Inferior parietal cortex (tissue), 1 donor: ENCODE data around the gene DHRS4.

Source experiments
- DNase-seq: peaks from one replicate; pipeline ENCODE4 v3.0.0-alpha.2; 2016; ENCODE audit errors: extremely low spot score

The DHRS4 gene

GRCh38 chr14:23953464-23954278, at the start of gene DHRS4:
Gene DHRS4, plus strand, starts transcription at chr14:23953770. Its CDS starts 19 bp downstream, at chr14:23953789.
- peak; percentile 85 for DNase-seq

DNA sequence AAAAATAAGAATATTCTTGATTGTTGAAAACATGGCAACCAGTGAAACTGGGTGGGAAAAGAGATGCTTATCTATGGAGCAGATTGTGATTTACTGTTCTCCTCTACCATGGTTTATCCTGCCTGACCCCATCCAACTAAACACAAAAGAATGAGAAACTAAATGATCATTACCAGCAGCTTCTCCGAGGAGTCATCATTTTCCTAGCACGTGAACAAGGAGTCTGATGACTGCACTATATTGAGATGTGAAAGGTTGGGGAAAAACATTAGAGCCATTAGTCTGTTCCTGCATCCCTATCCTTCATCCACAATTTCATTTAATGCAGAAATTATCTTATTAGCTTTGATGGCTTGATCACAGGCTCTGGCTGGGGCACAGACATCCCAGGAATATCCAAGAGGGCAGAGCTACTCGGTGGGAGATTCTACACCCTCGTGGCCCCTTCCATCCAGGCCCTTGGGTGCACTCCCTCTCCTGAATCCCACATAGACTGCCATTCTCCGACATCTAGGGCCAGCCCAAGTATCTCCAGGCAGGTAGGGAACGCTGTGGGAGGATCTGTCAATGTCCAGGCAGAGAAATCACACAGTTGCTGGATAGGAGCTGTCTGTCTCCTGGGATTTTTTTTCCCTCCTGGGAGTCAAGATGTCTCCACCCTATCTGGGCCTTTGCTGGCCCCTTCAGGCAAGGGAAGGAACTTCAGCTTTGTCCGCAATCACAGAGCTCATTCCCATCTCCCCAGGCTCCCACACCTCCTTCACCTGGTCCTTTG, 43.3 kb upstream of the DHRS4 start:
- no peak for DNase-seq

GRCh38 chr14:23910876-23911210, 42.7 kb upstream of the DHRS4 start:
- no peak for DNase-seq

DNA sequence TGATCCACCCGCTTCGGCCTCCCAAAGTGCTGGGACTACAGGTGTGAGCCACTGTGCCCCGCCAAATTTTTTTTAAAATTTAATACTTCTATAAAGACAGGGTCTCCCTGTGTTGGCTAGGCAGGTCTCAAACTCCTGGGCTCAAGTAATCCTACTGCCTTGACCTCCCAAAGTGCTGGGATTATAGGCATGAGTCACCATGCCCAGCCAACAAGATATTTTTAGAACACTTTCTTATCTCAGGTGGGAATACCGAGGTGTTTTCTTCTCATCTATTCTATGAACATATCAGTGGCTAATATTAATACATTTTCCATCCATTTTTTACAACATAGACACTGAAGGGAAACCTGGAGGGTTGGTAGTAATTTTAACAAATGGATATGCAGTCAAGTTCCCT, 38.0 kb upstream of the DHRS4 start:
- DNase-seq: no peak

DNA sequence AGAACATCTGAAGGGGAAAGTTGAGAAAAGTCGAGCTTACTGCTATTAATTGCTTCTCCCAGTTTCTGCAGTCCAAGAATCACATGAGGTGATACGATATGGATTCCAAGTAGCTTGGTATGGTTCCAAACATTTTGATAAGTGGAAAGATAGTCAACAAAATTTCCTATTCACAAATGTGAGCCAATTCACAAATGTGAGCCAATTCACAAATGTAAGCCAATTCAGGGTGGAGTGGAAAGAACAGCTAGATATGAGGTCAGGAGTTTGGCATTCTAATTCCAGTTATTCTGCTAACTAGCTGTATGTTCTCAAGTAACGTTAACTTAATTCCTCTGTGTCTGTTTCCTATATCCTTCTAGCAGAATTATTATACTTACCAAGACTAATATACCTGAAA, 37.6 kb upstream of the DHRS4 start:
- no peak for DNase-seq

GRCh38 chr14:23916446-23916845, 37.1 kb upstream of the DHRS4 start:
- DNase-seq: no peak

DNA sequence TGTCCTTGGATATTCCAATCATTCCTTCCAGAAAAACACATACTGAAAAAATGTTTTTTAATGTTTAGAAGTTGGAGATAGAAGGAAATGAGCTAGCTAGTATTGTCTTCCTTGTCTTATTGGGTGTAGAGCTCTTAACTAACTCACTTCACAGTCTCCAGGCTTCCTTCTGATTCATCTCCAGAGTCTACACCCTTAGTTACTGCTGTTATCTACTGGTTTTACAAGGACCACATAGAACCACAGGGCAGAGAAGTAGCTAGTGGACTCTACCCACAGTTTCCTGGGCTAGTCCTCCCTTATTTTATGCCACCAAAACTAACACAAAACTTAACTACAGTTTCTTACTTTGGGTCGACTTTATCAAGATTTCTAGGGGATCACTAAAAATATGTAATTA, 31.0 kb upstream of the DHRS4 start:
- no peak for DNase-seq

GRCh38 chr14:23925523-23926075, 28.0 kb upstream of the DHRS4 start:
- DNase-seq: no peak

DNA sequence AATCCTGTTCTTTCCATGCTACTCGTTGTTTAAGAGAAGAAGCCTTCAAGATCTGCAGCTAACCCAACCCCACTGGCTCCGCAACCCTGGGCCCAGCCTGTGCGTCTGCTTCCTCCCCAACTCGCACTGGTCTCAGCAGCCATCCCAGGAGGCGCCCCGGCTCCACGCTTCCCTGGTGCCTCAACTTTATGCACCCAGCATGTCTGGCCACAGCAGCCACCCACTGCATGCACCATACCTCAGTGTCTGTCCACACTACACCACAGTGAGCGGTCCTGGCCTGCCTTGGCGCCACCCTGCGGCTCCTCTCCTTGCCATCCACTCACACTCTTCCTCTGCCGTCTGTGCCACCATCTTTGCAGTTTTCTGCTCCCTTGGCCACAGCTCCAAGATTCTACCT, 27.0 kb upstream of the DHRS4 start:
- no peak for DNase-seq

GRCh38 chr14:23929136-23929535, 24.4 kb upstream of the DHRS4 start:
- DNase-seq: peak; percentile 50

DNA sequence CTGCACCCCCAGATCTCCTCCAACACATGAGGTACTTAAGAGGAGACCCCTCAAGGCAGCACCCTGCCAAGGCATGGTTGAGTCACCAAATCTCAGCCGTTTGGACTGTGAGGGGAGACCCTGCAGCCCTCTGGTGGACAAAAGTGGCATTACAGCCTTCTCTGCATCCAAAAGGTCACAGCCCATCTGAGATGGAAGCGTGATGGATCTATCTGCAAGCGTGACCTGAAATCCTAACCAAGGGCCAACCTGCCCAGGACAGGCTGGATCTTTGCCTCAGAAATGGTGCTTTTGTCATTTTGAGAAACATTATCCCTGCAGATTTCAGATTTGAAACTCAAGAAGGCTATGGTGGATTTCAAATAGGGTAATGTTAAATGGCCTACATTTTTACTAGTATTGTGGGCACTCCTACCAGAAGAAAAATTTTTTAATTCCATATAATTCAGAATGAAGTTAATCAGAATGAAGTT, 23.7 kb upstream of the DHRS4 start:
- peak; percentile 90 for DNase-seq

- no peak for DNase-seq
Measured at GRCh38 chr14:23930742-23931141, 22.8 kb upstream of the DHRS4 start.

DNA sequence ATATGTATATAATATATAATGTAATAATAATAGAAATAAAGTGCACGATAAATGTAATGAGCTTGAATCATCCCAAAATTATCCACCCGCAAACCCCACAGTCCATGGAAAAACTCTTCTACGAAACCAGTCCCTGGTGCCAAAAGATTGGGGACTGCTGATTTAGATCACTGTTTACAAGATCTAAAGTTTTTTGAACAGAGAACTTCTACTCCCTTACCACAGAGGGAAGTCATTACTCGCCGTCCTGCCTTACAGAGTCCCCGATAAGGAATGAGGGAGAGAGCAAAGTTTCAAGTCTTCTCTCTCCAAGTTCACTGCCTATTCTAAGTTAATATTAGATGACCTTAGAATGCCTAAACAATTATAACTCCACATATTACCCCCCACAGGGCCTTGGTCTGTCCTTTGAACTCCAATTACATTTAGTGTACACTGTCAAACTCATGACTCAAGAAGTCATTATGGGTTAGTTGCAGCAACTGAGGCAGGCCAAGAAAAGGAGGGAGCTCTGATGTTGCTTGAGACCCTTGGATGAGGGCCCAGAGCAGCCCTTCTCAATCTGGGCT, 21.8 kb upstream of the DHRS4 start:
- no peak for DNase-seq

- no peak for DNase-seq
Measured at GRCh38 chr14:23932639-23933038, 20.9 kb upstream of the DHRS4 start.

- DNase-seq: no peak
Measured at GRCh38 chr14:23933108-23933741, 20.3 kb upstream of the DHRS4 start.

DNA sequence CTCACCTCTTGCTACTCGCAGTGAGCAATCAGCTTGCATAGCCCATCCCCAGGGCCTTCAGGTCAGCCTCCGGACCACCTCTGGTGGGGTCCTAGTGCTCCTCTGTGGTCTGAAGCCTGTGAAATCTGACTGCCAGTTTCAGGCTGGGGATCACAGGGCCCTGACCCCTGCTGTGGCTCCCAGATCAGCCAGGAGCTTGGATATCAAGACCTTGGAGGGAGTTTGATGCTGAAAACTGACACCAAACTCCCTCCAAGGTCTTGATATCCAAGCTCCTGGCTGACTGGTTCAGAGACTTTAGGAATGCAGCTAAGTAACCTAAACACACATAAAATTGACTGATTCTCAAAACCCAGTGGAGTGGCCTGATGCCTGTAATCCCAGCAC, 19.8 kb upstream of the DHRS4 start:
- DNase-seq: no peak

GRCh38 chr14:23935158-23935557, 18.4 kb upstream of the DHRS4 start:
- no peak for DNase-seq

GRCh38 chr14:23936084-23936829, 17.3 kb upstream of the DHRS4 start:
- no peak for DNase-seq

- no peak for DNase-seq
Measured at GRCh38 chr14:23937203-23937602, 16.4 kb upstream of the DHRS4 start.

DNA sequence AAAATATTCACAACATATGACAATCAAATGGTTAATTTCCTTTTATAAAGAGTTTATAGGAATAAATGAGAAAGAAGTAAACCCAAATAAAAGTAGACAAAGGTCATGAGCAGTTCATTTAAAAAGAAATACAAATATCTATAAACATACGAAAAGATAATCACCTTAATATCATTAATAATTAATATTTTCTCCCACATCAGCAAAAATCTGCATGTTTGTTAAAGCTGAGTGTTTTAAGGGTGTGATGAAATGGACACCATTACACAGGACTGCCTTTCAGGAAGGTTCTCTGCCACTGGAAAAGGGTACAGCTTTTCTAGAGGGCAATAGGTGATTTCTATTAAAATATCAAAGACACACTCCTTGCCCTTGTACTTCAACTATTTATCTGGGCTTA, 14.7 kb upstream of the DHRS4 start:
- no peak for DNase-seq

DNA sequence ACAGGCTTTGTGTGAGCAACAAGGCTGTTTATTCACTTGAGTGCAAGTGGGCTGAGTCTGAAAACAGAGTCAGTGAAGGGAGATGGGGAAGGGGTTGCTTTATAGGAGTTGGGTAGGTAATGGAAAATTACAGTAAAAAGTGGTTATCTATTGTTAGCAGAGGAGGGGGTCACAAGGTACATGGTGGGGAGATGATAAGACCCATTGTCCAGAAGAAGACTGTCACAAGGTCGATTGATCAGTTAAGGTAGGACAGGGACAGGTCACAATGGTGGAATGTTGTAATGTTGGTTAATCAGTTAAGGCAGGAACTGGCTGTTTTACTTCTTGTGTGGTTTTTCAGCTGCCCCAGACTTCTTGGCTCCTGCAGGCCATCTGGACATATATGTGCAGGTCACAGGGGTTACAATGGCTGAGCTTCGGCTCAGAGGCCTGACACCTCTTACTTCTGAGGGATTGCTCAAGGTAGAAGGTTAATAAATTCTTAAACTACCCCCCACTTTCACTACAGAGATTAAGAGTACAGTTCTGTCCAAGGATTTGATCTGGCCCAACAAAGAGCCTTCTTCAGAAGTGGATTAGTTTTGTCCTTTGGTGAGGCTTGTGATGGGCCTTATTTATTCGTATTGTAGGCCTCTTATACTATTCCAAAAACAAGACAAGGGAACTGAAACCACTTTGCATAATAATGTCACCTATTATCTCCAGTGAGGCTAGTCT, 13.8 kb upstream of the DHRS4 start:
- DNase-seq: no peak
